GM10248 (cell line): ENCODE data around the gene MBLAC1.

Experiments used
- CTCF ChIA-PET: fragments of 300-600 bp; sonication (Branson Sonifier 250); formaldehyde crosslinking; extraction: SDS; loops from one replicate; lab custom pipeline; 2021; ENCODE audit warnings: antibody characterized with exemption; lab: Yijun Ruan, JAX
- POLR2A ChIA-PET: fragments of 350-650 bp; sonication (Branson Sonifier 250); formaldehyde crosslinking; extraction: SDS; loops from one replicate; lab custom pipeline; 2020; ENCODE audit warnings: antibody characterized with exemption; lab: Yijun Ruan, JAX
- DNase-seq: peaks from one replicate; pipeline ENCODE4 v3.0.0; 2012; ENCODE audit errors: extremely low spot score
- TF ChIP-seq, protein P1 (sequence below): IDR thresholded peaks from 2 replicates; pipeline ENCODE4 v1.5.1; 2012; ENCODE audit warnings: mild to moderate bottlenecking, low read depth; ENCODE audit errors: extremely low read depth, missing control alignments, control extremely low read depth

Gene MBLAC1

GRCh38 chr7:100166970-100167911 is 40.5 kb downstream of the MBLAC1 start:
- DNase-seq, result no peak
- ChIA-PET CTCF (interaction anchor here (1.0 to 3.3 kb wide), 7 partner anchors 10 to 51 kb away, joined by 3 to 23 read pairs (median 4); partner anchors contain the start of genes GPC2 and STAG3), POLR2A (no interaction called here)
- TF ChIP-seq, protein P1, sequence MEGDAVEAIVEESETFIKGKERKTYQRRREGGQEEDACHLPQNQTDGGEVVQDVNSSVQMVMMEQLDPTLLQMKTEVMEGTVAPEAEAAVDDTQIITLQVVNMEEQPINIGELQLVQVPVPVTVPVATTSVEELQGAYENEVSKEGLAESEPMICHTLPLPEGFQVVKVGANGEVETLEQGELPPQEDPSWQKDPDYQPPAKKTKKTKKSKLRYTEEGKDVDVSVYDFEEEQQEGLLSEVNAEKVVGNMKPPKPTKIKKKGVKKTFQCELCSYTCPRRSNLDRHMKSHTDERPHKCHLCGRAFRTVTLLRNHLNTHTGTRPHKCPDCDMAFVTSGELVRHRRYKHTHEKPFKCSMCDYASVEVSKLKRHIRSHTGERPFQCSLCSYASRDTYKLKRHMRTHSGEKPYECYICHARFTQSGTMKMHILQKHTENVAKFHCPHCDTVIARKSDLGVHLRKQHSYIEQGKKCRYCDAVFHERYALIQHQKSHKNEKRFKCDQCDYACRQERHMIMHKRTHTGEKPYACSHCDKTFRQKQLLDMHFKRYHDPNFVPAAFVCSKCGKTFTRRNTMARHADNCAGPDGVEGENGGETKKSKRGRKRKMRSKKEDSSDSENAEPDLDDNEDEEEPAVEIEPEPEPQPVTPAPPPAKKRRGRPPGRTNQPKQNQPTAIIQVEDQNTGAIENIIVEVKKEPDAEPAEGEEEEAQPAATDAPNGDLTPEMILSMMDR, result no peak

DNA sequence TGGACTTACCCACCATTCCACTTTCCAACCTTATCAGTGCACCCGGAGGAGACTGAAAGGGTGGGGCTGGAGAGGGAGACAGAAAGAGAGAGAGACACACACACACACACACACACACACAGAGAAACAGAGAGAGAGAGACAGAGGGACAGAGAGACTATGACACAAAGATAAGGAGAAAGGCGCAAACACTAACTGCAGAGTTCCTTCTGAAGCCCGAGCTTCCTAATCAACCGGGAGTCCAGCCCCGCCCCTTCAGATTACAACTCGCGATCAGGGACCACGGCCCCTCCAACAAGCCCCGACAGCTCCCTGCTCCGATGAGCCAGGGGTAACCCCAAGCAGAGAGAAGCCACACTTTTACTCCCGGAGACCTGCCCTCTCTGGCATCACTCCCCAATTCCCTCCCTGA is 41.2 kb downstream of the MBLAC1 start:
- TF ChIP-seq, protein P1, result no peak
- POLR2A ChIA-PET, result no interaction called here
- no peak for DNase-seq
- CTCF ChIA-PET, result interaction anchor here (0.8 to 3.3 kb wide), 6 partner anchors 11 to 50 kb away, joined by 3 to 23 read pairs (median 4); no protein-coding TSS in a partner anchor

DNA sequence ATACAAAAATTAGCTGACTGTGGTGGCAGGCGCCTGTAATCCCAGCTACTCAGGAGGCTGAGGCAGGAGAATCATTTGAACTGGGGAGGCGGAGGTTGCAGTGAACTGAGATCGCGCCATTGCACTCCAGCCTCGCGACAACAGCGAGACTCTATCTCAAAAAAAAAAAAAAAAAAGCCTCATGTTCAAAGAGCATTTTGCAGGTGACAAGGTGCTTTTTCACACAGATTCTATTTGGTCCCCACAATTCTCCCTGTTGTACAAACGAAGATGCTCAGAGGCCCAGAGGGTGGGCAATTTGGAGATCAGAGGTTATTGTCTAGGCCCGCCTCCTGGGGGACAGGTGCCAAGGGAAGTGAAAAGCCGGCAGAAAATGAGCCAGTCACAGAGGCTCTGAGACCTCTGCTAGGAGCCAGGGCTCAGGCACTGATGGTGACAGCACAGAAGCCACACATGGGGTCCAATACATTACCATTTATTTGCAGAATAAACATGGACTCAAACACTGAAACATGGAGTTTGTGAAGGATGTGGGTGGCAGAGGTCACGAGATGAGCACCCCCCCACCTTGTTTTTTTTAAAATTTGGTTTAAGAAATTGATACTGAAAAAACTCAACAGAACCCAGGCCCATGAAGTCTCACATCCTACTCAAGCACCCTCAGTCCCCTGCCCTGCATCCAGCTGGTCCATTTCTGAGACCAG is 42.5 kb downstream of the MBLAC1 start:
- TF ChIP-seq, protein P1, result no peak
- no peak for DNase-seq
- ChIA-PET POLR2A (no interaction called here), CTCF (interaction anchor here (3.3 kb wide), 1 partner anchor 38 kb away, joined by 23 read pairs; no protein-coding TSS in a partner anchor)

DNA sequence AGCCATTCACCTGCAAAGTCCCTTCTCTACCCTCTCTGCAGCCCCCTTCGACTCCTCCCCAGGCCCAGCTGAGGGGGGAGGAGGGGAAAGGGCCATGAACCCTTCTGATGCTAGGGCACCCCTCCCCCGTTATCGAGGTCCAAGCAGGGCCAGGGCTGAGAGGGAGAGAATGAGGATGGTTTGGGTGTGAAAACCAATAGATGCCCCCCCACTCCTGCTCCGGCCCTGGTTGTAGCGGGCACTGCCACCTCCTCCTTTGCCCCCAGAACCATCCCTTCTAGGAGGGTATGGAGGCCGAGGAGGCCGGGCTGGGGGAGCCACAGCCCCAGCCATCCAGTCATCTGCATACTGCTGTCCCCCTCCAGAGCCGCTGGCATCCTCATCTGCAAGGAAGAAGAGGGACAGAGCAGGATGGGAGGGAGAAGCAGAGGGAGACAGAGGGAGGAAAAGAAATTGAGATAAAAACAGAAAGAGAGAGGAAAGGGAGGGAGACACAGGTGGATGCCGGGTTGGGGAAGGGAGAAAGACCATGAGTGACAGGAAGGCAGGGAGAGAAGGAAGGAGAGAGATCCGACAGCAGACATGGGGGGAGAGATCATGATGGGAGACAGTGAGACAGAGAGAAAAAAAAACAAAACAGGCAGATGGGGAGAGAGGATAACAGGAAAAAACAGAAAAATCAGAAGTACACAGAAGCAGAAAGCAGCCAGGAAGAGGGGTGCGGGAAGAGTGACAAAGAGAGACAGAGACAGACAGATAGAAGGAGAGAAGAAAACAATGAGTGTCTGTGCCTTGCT is 43.5 kb downstream of the MBLAC1 start:
- ChIA-PET CTCF (interaction anchor here (1.0 to 1.3 kb wide), 2 partner anchors 20 to 258 kb away, joined by 3 read pairs; partner anchors contain the start of gene ZCWPW1), POLR2A (no interaction called here)
- TF ChIP-seq, protein P1, result no peak
- DNase-seq, result no peak

DNA sequence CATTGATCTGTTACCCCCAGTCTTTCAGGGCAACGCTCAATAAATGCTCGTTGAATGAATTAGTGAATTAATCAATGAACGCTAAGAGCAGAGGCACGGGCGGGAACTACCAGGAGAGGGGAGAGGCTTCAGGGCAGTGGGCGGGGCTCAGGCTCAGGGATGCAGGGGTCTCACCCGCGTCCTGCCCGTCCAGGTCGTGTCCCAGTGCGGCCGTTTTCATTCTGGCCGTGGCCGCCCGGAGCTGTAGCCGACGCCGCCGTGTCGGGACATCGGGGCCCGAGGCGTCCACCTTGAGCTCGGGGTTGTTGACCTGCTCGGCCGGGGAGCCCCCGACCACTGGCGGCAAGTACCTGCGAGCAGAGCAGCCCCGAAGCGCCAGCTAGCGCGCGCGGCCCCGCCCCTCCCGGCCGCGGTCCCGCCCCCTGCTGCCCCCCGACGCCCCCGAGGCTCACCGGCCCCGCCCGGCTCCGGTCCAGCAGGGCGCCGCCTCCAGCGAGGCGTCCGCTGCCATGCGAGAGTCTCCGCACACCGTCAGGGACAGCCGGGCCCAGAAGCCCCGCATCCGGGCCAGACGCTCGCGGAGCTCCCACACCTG is 44.4 kb downstream of the MBLAC1 start:
- ChIA-PET CTCF (interaction anchor here (1.0 to 1.3 kb wide), 3 partner anchors 19 to 257 kb away, joined by 3 read pairs; partner anchors contain the start of gene ZCWPW1), POLR2A (no interaction called here)
- DNase-seq, result peak; percentile 54
- TF ChIP-seq, protein P1, result no peak
